Measurements from ENCODE around the gene CCDC137.

CCDC137 gene

GRCh38 chr17:81683208-81683583, 16.7 kb downstream of the CCDC137 start:
- DNase-seq (ENCODE audit: low spot score), result no peak

GRCh38 chr17:81683584-81684441, 17.3 kb downstream of the CCDC137 start, which contains the start of the genes ARL16 and HGS:
TSS of gene ARL16 (minus strand) at chr17:81683797. CDS start at chr17:81683753, 44 bp downstream.
TSS of gene HGS (plus strand) at chr17:81684011. CDS start at chr17:81684067, 56 bp downstream.
- peak; percentile 100 for DNase-seq (ENCODE audit: low spot score)

- no peak for DNase-seq (ENCODE audit: low spot score)
Observed at GRCh38 chr17:81684442-81684911, 17.9 kb downstream of the CCDC137 start.

- DNase-seq (ENCODE audit: low spot score), result peak; percentile 83
Observed at GRCh38 chr17:81685108-81685507, 18.6 kb downstream of the CCDC137 start.

GRCh38 chr17:81686614-81687013, 20.1 kb downstream of the CCDC137 start:
- DNase-seq (ENCODE audit: low spot score), result no peak

GRCh38 chr17:81687770-81688541, 21.4 kb downstream of the CCDC137 start:
- DNase-seq (ENCODE audit: low spot score), result no peak

GRCh38 chr17:81688616-81689015, 22.1 kb downstream of the CCDC137 start:
- DNase-seq (ENCODE audit: low spot score), result no peak

GRCh38 chr17:81690066-81690465, 23.5 kb downstream of the CCDC137 start:
- DNase-seq (ENCODE audit: low spot score), result no peak

- no peak for DNase-seq (ENCODE audit: low spot score)
Observed at GRCh38 chr17:81690549-81690948, 24.0 kb downstream of the CCDC137 start.

- no peak for DNase-seq (ENCODE audit: low spot score)
Observed at GRCh38 chr17:81691196-81691595, 24.7 kb downstream of the CCDC137 start.

- DNase-seq (ENCODE audit: low spot score), result no peak
Observed at GRCh38 chr17:81691608-81692007, 25.1 kb downstream of the CCDC137 start.

- DNase-seq (ENCODE audit: low spot score), result no peak
Observed at GRCh38 chr17:81693509-81694210, 27.1 kb downstream of the CCDC137 start.

GRCh38 chr17:81694810-81695209, 28.3 kb downstream of the CCDC137 start:
- no peak for DNase-seq (ENCODE audit: low spot score)

- DNase-seq (ENCODE audit: low spot score), result no peak
Observed at GRCh38 chr17:81695211-81695610, 28.7 kb downstream of the CCDC137 start.

- no peak for DNase-seq (ENCODE audit: low spot score)
Observed at GRCh38 chr17:81695801-81696200, 29.3 kb downstream of the CCDC137 start.

- no peak for DNase-seq (ENCODE audit: low spot score)
Observed at GRCh38 chr17:81696218-81696941, 29.8 kb downstream of the CCDC137 start.

- DNase-seq (ENCODE audit: low spot score), result no peak
Observed at GRCh38 chr17:81697261-81698044, 30.9 kb downstream of the CCDC137 start.

- no peak for DNase-seq (ENCODE audit: low spot score)
Observed at GRCh38 chr17:81700353-81701287, 34.1 kb downstream of the CCDC137 start.

- no peak for DNase-seq (ENCODE audit: low spot score)
Observed at GRCh38 chr17:81701288-81702071, 34.9 kb downstream of the CCDC137 start.

Data from AG08396 (cell line).